HG02610 (cell line): ENCODE results near the gene RASSF6.
"Not testable (repeated sequence)": the region's sequence is repeated elsewhere in the genome, so short reads cannot be mapped to it uniquely, and the experiment has no call there.

ENCODE experiments used
- ATAC-seq: cut with Tn5 transposase; IDR thresholded peaks from one replicate; pipeline ENCODE4 v1.9.1; 2021; ENCODE audit warnings: mild to moderate bottlenecking, moderate library complexity; ENCODE audit not compliant: unreplicated experiment

RASSF6 gene

DNA sequence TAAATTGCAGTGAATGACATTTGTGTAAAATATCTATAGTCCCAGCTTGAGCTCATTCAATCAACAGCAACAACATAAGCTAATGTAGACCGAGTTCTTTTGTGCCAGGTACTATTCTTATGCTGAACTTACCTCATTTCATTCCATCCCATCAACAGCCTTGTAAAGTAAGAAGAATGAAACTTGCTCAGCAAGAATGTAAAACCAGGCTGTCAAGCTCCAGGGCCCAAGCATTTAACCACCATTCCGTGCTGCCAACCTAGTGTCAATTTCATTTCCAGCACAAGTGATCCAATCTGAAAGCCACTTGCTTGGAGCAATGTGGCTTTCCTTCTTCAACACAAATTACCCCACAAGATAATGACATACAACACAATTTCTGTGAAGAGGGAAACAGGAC, 36.6 kb downstream of the RASSF6 start:
- ATAC-seq, result no peak

DNA sequence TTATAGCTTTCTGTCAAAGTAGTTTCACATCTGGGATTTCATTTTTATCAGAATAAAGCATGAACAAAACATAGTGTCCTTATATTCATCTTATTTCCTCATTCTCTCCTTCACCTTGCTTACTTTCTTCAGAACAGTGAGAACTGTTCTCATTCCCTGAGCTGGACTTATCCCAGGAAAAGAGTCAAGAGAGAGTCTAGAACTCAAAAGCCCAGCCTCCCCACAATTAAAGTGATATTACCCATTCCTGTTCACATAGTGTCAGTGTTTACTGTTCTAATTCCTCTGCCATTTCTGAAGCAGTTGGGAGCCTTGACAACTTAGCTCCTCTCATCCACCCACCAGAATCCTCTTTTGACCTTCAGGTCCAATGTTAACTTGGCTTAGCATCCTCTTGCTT, 42.9 kb downstream of the RASSF6 start:
- ATAC-seq, result no peak

DNA sequence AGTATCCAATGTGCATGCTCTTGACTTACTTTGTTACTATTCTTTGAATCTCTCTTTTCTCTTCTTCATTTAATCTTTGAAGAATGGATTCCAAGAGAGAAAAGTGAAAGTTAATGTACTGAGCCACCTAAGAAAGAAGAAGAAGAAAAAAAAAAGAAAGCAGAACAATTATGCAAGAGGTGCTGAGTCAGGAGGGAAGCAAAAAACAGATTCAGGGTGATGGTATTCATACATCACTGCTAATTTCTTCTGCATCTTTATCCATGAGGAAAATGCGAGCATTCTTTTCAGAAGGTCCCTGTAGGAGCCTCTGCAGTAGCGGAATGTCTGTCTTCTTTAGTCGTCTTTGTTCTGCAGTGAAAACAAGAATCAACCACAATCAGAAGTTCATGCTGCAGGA, 43.9 kb downstream of the RASSF6 start:
- no peak for ATAC-seq

- peak; percentile 56 for ATAC-seq
Observed at GRCh38 chr4:73575660-73576059, 44.6 kb downstream of the RASSF6 start.

DNA sequence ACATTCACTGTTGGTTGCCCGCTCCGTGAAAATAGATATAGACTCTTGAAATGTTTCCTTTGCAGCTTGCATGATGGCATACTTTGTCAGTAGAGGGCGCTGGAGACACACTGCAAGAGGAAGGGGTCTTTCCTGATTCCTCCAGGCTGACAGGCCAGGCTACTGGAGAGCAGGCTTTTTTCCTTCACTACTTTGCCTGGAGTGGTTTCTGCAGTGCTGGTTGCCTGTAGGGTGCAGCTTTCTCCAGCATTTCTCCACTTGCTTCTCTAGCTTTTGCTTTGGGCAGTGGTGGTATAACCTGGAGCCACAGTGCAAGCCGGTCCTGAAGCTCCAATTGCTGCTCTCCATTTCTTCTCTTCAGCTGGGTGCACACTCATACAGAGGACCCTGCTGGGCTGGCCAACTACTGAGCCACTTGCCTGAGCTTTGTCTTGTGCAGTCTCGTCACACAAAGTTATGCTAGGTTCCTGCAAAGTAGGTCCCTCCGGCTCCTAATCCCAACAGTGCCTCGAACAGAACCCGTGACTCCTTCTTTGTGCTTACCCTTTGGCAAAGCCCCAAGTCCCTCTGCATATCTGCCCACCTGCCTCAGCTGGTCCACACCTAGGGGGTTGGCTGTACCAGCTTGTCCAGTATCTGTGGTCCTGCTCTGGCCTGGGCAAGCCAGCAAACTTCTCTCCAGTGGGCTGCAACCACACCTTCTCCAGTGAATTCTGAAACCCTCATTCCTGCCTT, 46.3 kb downstream of the RASSF6 start:
- peak; percentile 62 for ATAC-seq

DNA sequence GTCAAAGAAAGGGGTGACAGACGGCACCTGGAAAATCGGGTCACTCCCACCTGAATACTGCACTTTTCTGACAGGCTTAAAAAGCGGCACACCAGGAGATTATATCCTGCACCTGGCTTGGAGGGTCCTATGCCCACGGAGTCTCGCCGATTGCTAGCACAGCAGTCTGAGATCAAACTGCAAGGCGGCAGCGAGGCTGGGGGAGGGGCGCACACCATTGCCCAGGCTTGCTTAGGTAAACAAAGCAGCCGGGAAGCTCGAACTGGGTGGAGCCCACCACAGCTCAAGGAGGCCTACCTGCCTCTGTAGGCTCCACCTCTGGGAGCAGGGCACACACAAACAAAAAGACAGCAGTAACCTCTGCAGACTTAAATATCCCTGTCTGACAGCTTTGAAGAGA, 69.4 kb downstream of the RASSF6 start:
- not testable (repeated sequence) for ATAC-seq

DNA sequence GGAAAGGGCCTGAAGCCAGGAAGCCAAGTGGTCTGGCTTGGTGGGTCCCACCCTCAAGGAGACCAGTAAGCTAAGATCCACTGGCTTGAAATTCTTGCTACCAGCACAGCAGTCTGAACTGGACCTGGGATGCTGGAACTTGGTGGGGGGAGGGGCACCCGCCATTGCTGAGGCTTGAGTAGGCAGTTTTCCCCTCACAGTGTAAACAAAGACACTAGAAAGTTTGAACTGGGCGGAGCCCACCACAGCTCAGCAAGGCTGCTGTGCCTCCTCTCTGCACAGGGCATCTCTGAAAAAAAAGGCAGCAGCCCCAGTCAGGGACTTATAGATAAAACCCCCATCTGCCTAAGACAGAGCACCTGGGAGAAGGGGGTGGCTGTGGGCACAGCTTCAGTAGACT, 75.6 kb downstream of the RASSF6 start:
- no peak for ATAC-seq

GRCh38 chr4:73541251-73541650, 79.0 kb downstream of the RASSF6 start:
- ATAC-seq, result no peak

DNA sequence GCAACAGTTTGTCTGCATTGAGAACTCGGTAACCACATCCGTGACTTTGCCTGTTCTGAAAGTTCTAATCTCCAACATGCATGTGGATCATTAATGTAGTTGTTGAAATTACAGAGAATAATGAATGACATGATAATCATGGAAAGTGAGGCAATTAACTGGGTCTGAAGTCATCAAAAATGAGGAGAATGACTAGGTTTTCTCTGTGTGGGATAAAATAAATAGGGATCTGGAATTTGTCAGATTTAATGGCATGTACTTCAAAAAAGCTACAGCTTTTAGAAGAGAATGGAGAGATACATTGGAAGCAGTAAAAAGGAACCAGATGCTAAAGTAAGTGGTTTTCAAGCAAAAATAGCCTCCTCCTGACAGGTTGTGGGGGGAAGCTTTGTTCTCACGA, 79.4 kb downstream of the RASSF6 start:
- ATAC-seq, result no peak

DNA sequence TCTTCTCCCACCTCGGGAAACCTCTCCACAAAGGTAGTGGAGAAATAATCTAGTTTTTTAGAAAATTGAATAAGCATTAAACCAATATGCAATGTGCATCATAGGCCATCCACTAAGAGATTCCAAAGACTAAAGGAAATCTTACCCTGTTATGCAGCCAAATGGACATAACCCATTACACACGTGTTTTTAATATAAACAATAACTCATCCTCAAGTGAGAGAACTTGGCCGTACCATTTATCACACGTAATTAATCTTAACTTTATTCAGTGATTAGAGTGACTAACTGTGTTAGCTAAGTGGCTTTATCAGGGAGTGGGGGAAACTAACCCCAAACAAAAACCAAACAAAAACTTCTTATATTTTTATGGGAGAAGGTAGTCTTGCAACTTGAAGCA, 80.8 kb downstream of the RASSF6 start:
- ATAC-seq, result no peak

DNA sequence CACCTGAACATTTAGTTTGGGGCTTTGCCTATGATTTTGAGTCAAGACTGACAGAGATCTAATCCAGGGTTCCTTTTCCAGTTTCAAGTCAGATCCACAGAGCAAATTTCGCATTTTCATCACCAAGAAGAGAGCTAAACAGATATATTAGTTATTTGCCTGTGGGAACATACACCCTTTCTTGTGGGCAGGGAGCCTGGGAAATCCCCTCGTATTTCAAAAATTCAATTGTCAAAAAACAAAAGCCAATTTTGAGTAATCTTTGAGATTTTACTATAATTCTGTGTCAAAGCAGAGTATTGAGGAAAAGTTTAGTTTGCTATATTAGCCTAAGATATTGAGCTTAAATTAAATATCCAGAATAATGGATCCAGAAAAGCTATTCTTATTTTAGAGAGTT, 82.1 kb downstream of the RASSF6 start:
- peak; percentile 45 for ATAC-seq

DNA sequence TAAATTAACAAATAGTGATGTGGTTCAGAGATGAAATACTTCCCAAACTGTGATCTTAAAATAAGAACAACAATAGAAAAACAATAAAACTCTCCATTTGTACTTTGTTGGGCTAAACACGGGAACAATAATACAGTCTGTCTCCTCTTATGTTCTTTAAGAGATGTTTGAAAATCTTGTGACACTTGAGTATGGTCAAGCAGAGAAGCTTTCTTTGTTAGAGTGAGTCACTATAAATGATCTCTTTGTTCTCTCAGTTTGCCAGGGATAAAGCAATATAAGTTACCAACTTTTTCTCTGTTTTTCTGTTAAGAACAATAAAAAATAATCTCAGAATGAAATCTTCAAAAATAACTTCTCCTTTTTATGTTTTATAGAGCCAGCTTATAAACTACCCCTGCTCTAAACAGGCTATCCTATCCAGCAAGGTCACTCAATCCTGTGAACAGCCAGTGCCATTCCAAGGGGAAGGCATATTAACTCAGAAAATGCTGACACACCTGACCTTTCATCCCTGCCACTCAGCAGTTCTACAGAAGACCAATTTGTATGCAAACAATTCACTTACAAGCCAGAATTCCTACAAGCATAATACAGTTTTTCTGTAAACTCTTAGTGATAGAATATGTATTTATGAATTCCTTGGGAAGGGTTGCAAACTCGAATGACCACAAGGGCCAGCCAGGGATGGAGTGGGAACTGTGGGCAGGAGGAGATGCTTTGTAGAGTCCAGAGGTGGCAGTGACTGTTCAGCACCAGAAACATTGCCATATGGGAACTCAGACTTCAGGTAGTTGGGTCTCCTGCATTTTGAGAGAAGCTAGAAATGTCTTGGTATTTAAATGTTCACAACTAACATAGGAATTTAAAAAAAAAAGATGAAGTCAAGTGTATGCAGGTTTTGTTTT, 86.5 kb downstream of the RASSF6 start:
- no peak for ATAC-seq

DNA sequence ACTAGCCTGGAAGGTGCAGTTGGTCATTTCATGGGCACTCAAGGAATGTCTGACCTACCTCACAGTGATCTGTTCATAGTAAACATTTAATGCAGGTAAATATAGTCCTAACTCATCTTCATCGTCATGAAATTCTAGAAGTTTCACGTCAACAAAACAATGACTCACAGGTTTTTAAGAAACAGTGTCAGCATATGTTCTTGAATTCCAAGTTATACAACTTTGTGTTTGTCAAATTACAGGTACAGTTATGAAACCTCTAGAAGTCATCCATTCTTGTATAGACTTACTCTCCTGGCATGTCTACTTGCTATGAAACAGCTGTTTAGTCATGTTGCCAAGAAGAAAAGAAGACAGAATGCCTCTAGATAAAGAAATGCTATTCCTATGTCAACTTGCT, 92.1 kb downstream of the RASSF6 start:
- ATAC-seq, result no peak

GRCh38 chr4:73527196-73527595, 93.0 kb downstream of the RASSF6 start:
- peak; percentile 57 for ATAC-seq

DNA sequence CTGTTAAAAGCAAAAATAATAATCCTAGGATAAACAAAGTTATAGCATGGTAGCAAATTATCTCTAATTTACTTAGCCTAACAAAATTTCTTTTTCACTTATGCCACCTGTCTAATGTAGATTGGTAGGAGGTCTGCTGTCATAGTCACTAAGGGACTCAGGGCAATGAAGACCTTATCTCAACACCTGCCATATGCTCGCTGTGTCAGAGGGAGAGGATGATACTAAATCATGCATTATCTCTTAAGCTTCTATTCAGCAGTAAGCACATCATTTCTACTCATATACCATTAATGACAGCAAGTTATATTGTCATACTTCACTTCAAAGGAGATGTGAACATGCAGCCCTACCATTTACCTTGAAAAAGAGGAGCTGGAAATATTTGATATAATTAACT, 94.6 kb downstream of the RASSF6 start:
- no peak for ATAC-seq

DNA sequence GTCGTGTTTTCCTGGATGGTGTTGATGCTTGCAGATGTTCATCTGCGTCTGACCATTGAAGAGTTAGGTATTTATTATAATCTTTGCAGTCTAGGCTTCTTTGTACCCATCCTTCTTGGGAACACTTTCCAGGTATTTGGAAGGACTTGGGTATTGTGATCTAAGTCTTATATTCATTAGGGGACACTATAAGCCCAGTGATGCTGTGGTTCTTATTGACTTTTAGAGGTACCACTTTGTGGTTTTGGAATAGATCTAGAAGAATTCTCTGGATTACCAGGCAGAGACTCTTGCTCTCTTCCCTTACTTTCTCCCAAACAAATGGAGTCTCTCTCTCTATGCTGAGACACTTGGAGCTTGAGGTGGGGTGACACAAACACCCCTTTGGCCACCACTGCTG, 97.1 kb downstream of the RASSF6 start:
- no peak for ATAC-seq
